GM12873 (cell line): ENCODE measurements around the gene ETNK2.
A peak's percentile ranks its signal among the peaks of the same experiment; 100 is the strongest.

Experiments used
- CTCF ChIP-seq: IDR thresholded peaks from 2 replicates; pipeline ENCODE4 v1.5.1; 2012; ENCODE audit warnings: low read depth, mild to moderate bottlenecking, moderate library complexity, low read length, control low read depth; ENCODE audit not compliant: insufficient read depth; ENCODE audit errors: missing control alignments

Gene ETNK2

GRCh38 chr1:204162494-204163074 is 10.7 kb upstream of the ETNK2 start:
- peak; percentile 99 for TF ChIP-seq CTCF

GRCh38 chr1:204161609-204162493 is 10.0 kb upstream of the ETNK2 start:
- TF ChIP-seq CTCF: no peak

GRCh38 chr1:204157962-204158361 is 6.1 kb upstream of the ETNK2 start:
- no peak for TF ChIP-seq CTCF

GRCh38 chr1:204155881-204156280 is 4.0 kb upstream of the ETNK2 start:
- TF ChIP-seq CTCF: no peak

GRCh38 chr1:204154568-204155255 is 2.9 kb upstream of the ETNK2 start:
- TF ChIP-seq CTCF: no peak

- TF ChIP-seq CTCF: no peak
These were observed 1.8 kb upstream of the ETNK2 start for GRCh38 chr1:204153667-204154066.
